K562 (cell line): ENCODE data around the gene AFF3. TPM values are rescaled to one million over a fixed set of nuclear protein-coding genes. Genes with fewer than 3 reads are reported as not detected.

ENCODE experiments used
- ATAC-seq: fragments of 200-7000 bp; cut with Tn5 transposase; 3 replicates; pipeline ENCODE4 v1.9.1; 2020; ENCODE audit warnings: moderate library complexity
- BruUV-seq: library from RNA; stranded (reverse); fragments of 400-500 nt; replicated peaks from 2 replicates; lab custom pipeline; 2021; lab: Mats Ljungman, UMichigan
- CTCF ChIA-PET: fragments of 300-600 bp; formaldehyde crosslinking; extraction: SDS; loops from one replicate; lab custom pipeline; 2021; ENCODE audit warnings: low intra/inter-chr PET ratio; lab: Yijun Ruan, JAX
- POLR2A ChIA-PET: fragments of 300-600, 350-650 bp; sonication (Branson Sonifier 250); formaldehyde crosslinking; extraction: SDS; loops from one replicate; lab custom pipeline; 2021; ENCODE audit warnings: antibody characterized with exemption, inconsistent platforms; lab: Yijun Ruan, JAX
- DNase-seq, 4 experiments: peaks; one replicate each; pipeline versions ENCODE4 v3.0.0 to v3.0.0-alpha.2; 2011 to 2018; ENCODE audit warnings: low spot score in 3 of 4, mixed read lengths in 3 of 4; ENCODE audit errors: extremely low read depth in 1 of 4
- FAIRE-seq: peaks from 2 replicates; lab custom pipeline; 2011; peaks lifted over from hg19 to GRCh38; lab: Jason Lieb, UNC
- H2AFZ ChIP-seq: 2 replicates; pipeline ENCODE4 v1.6.0; 2011; ENCODE audit warnings: low read depth, low read length, control low read depth, inconsistent platforms
- H3K27ac ChIP-seq: fragments of 200-600 bp; 3 replicates; pipeline ENCODE4 v1.8.0; 2011; ENCODE audit warnings: low read depth, mild to moderate bottlenecking, control low read depth, inconsistent platforms, low read length, moderate library complexity, mixed read lengths; ENCODE audit errors: extremely low read depth
- H3K27me3 ChIP-seq, 2 experiments: fragments of 300-600 bp in 1 of 2; 2 replicates in 1 of 2; 3 replicates in 1 of 2; pipeline versions ENCODE4 v1.6.0 to v1.8.0; 2011; ENCODE audit warnings: inconsistent platforms in 2 of 2, low read length in 2 of 2, mild to moderate bottlenecking in 1 of 2, mixed read lengths in 1 of 2, moderate library complexity in 1 of 2; ENCODE audit not compliant: control insufficient read depth in 2 of 2, insufficient read depth in 2 of 2
- H3K36me3 ChIP-seq: fragments of 300-600 bp; 3 replicates; pipeline ENCODE4 v1.8.0; 2011; ENCODE audit warnings: mild to moderate bottlenecking, low read length, inconsistent platforms; ENCODE audit not compliant: control insufficient read depth, insufficient read depth
- H3K4me1 ChIP-seq, 2 experiments: fragments of 200-600 bp in 1 of 2; replicated peaks in 1 of 2; 2 replicates in 1 of 2; 3 replicates in 1 of 2; pipeline versions ENCODE4 v1.5.1 to v1.8.0; 2011; ENCODE audit warnings: inconsistent platforms in 2 of 2, low read length in 2 of 2, mild to moderate bottlenecking in 1 of 2, mixed read lengths in 1 of 2, moderate library complexity in 1 of 2; ENCODE audit not compliant: control insufficient read depth in 2 of 2, insufficient read depth in 2 of 2
- H3K4me2 ChIP-seq: 2 replicates; pipeline ENCODE4 v1.6.1; 2011; ENCODE audit warnings: low read length, control low read depth, inconsistent platforms, mixed read lengths; ENCODE audit not compliant: insufficient read depth
- H3K4me3 ChIP-seq: fragments of 200-600 bp; sonication (generic), shearing (Covaris generic); 2 replicates; pipeline ENCODE4 v1.5.1; 2016; ENCODE audit warnings: control low read depth, inconsistent platforms
- H3K79me2 ChIP-seq: fragments of 200-600 bp; 3 replicates; pipeline ENCODE4 v1.8.0; 2011; ENCODE audit warnings: low read length, inconsistent platforms; ENCODE audit not compliant: control insufficient read depth, insufficient read depth
- H3K9ac ChIP-seq, 2 experiments: 2 replicates each; pipeline versions ENCODE4 v1.6.0 to v1.6.1; 2011; ENCODE audit warnings: low read depth in 2 of 2, low read length in 2 of 2, control low read depth in 1 of 2, inconsistent platforms in 1 of 2, mild to moderate bottlenecking in 1 of 2, mixed read lengths in 1 of 2; ENCODE audit not compliant: insufficient read depth in 1 of 2
- H3K9me1 ChIP-seq: one replicate; pipeline ENCODE4 v1.6.0; 2011; ENCODE audit warnings: inconsistent platforms, mild to moderate bottlenecking, low read length, moderate library complexity; ENCODE audit not compliant: control insufficient read depth, insufficient read depth
- H3K9me3 ChIP-seq: replicated peaks from 2 replicates; pipeline ENCODE4 v1.5.1; 2011; ENCODE audit warnings: low read depth, low read length, inconsistent platforms; ENCODE audit not compliant: control insufficient read depth, insufficient read depth
- H4K20me1 ChIP-seq: replicated peaks from 2 replicates; pipeline ENCODE4 v1.6.1; 2011; ENCODE audit warnings: low read length, inconsistent platforms, mixed read lengths; ENCODE audit not compliant: control insufficient read depth, insufficient read depth
- CHCHD3 ChIP-seq: fragments of 250-450 bp; sonication (Bioruptor Pico); IDR thresholded peaks from 2 replicates; pipeline ENCODE4 v2.1.2; 2022; ENCODE audit warnings: mild to moderate bottlenecking
- CREB1 ChIP-seq, 2 experiments: sonication (generic) in 1 of 2; formaldehyde crosslinking in 1 of 2; IDR thresholded peaks; 2 replicates each; pipeline versions ENCODE4 v1.6.1 to v1.8.0; 2012 to 2022; ENCODE audit warnings: inconsistent platforms in 1 of 2, mild to moderate bottlenecking in 1 of 2, missing genetic modification reagents in 1 of 2, moderate library complexity in 1 of 2
- MGA ChIP-seq: fragments of 450-650 bp; IDR thresholded peaks from 2 replicates; pipeline ENCODE4 v1.6.1; 2016; ENCODE audit warnings: mild to moderate bottlenecking, moderate library complexity
- NFIC ChIP-seq: fragments of 450-650 bp; IDR thresholded peaks from 2 replicates; pipeline ENCODE4 v1.6.1; 2017; ENCODE audit warnings: mild to moderate bottlenecking, inconsistent platforms
- PHF8 ChIP-seq: fragments of 200-600 bp; sonication (generic); IDR thresholded peaks from 2 replicates; pipeline ENCODE4 v1.6.1; 2012; ENCODE audit warnings: mixed run types, mild to moderate bottlenecking, inconsistent platforms, low read length, moderate library complexity, borderline replicate concordance
- SRSF3 ChIP-seq: fragments of 200-400 bp; formaldehyde crosslinking; IDR thresholded peaks from 2 replicates; pipeline ENCODE4 v1.6.1; 2016; ENCODE audit warnings: mild to moderate bottlenecking, low read length, moderate library complexity; ENCODE audit not compliant: insufficient read depth
- ZNF589 ChIP-seq: fragments of 200-800 bp; sonication (Bioruptor generic); IDR thresholded peaks from 2 replicates; pipeline ENCODE4 v1.6.1; 2016; ENCODE audit warnings: low read depth, missing genetic modification characterization, missing compliant biosample characterization
- ZNF740 ChIP-seq, 3 experiments: fragments of 200-800 bp in 1 of 3; sonication (Bioruptor generic) in 1 of 3; sonication (generic) in 1 of 3; formaldehyde crosslinking in 1 of 3; IDR thresholded peaks; 2 replicates each; pipeline versions ENCODE4 v1.6.1 to v1.8.0; 2016 to 2022; ENCODE audit warnings: mild to moderate bottlenecking in 2 of 3, missing compliant biosample characterization in 2 of 3, missing genetic modification characterization in 2 of 3, missing genetic modification reagents in 1 of 3
- WGBS: fragments of 100-300 bp; shearing (Covaris generic); methylation state at CpG from one replicate; pipeline ENCODE4 v1.1.6; 2016; ENCODE audit warnings: low coverage, mixed read lengths; ENCODE audit not compliant: insufficient coverage; ENCODE audit errors: missing lambda C conversion rate; 5-methylcytosine and 5-hydroxymethylcytosine counted together
- in situ Hi-C: fragments of 300-500 bp; cut with MboI; formaldehyde crosslinking; loops from 4 replicates; pipeline ENCODE4 v1.15.0; 2018; ENCODE audit warnings: inconsistent platforms, mixed read lengths
- intact Hi-C: fragments of 100-400 bp; cut with micrococcal nuclease; formaldehyde crosslinking; loops from 2 replicates; pipeline ENCODE4 v1.14.2; 2022
- polyA plus RNA-seq, 8 experiments: library from polyadenylated mRNA; depleted of rRNA in 4 of 8; stranded (reverse) in 5 of 8; unstranded in 3 of 8; fragments of >200 nt; fragmentation: Nextera tagmentation in 2 of 8; fragmentation: Illumina TruSeq in 1 of 8; extraction: Ambion mirVana in 2 of 8; extraction: Trizol in 1 of 8; gene quantifications; 2 replicates each; pipeline versions ENCODE4 v1.2.1 to v1.2.3, GENCODE V29; 2011 to 2014; ENCODE audit warnings: inconsistent platforms in 1 of 8, missing spikeins in 1 of 8
- total RNA-seq, 7 experiments: library from RNA; depleted of rRNA in 6 of 7; stranded (reverse); fragments of >200 nt in 6 of 7; fragmentation: Illumina TruSeq in 2 of 7; extraction: Trizol in 2 of 7; gene quantifications; 2 replicates each; pipeline versions ENCODE4 v1.2.1 to v1.2.3, GENCODE V29; 2011 to 2021; ENCODE audit warnings: low replicate concordance in 1 of 7

AFF3 gene
- total and polyA plus RNA-seq, 9 of the 15 experiments (the other 6 are each of a cell fraction or from before 2014, with no cell fraction given): 0.02 to 0.11 TPM; not detected in 7

- ChIA-PET CTCF (interaction anchor here (1.1 kb wide), 1 partner anchor 262 kb away, joined by 3 read pairs; no protein-coding TSS in a partner anchor), POLR2A (interaction anchor here (0.6 kb wide), 1 partner anchor 424 kb away, joined by 3 read pairs; no protein-coding TSS in a partner anchor)
- no peaks in the 10 kb centered on the region for H3K36me3 ChIP-seq
- FAIRE-seq (no peak), ATAC-seq (no peak), DNase-seq (peak in 1 of 4 experiments; percentile 9)
- H2AFZ ChIP-seq: no peak overlapping the region
- BruUV-seq: no TSS peak
- no peak overlapping the region for H3K4me2 ChIP-seq
- peaks cover 10 to 25% of the 10 kb centered on the region in 2 experiments; a peak in 4 of 5 replicates for H3K27me3 ChIP-seq
- H3K4me3 ChIP-seq: no peak overlapping the region
- 4% methylated on average over 7 of the region's 7 CpGs for WGBS
- no peaks in the 10 kb centered on the region for H3K79me2 ChIP-seq
- in situ Hi-C loops (loop anchor here (25.0 kb wide), 1 partner anchor 259 kb away; no protein-coding TSS in a partner anchor), intact Hi-C loops (loop anchor here (1.0 to 10.0 kb wide), 3 partner anchors 97 to 423 kb away; no protein-coding TSS in a partner anchor)
- no peaks in the 10 kb centered on the region for H4K20me1 ChIP-seq
- H3K9me1 ChIP-seq: no peaks in the 10 kb centered on the region
- H3K4me1 ChIP-seq: no peaks in the 10 kb centered on the region
- no peak for TF ChIP-seq ZNF740 (CRISPR knock-in tag; IDR thresholded peaks at IDR 0.05)
- TF ChIP-seq ZNF740 (tag; IDR thresholded peaks at IDR 0.05): no peak
- TF ChIP-seq SRSF3: no peak
- peak; percentile 42; the same call in 1 of the 2 replicates for TF ChIP-seq MGA
- TF ChIP-seq NFIC: no peak
- no peak for TF ChIP-seq CHCHD3
- no peak for TF ChIP-seq PHF8
- no peak for TF ChIP-seq CREB1 (IDR thresholded peaks at IDR 0.05)
- no peak for TF ChIP-seq CREB1 (CRISPR knock-in tag; IDR thresholded peaks at IDR 0.05)
- 0 out of 2 replicates have a peak, but pooled peaks have one; percentile 45 for TF ChIP-seq ZNF589 (CRISPR knock-in tag)
- no peaks in the 10 kb centered on the region for H3K9me3 ChIP-seq
- no peak overlapping the region for H3K27ac ChIP-seq
- H3K9ac ChIP-seq: no peak overlapping the region
These were observed 320.8 kb downstream of the AFF3 start for GRCh38 chr2:99821572-99821971.
